ENCODE results near the gene KHDRBS2. TPM values are rescaled to one million over a fixed set of nuclear protein-coding genes. Genes with fewer than 3 reads are reported as not detected.
A peak's percentile ranks its signal among the peaks of the same experiment; 100 is the strongest.

KHDRBS2 gene
- total and polyA plus RNA-seq, 2 donors (not counting 1 experiment from before 2014, with no cell fraction given): not detected

- no peaks in the 10 kb centered on the region for H3K9me3 ChIP-seq (ENCODE audit: control insufficient read depth, insufficient read depth, low read depth, low read length)
- no peak overlapping the region for H3K27ac ChIP-seq (ENCODE audit: insufficient read depth, low read length)
- no peaks in the 10 kb centered on the region for H3K27me3 ChIP-seq (ENCODE audit: control insufficient read depth, insufficient read depth, low read length)
- no peaks in the 10 kb centered on the region for H4K20me1 ChIP-seq (ENCODE audit: control insufficient read depth, extremely low read depth, insufficient read depth, low read length)
- H3K36me3 ChIP-seq (ENCODE audit: control insufficient read depth, insufficient read depth, low read length): no peaks in the 10 kb centered on the region
- H3K4me3 ChIP-seq (replicated peaks in 1 of 4; ENCODE audit: control extremely low read depth in 1 of 4, insufficient read depth in 1 of 4, low read depth in 3 of 4, low read length in 4 of 4): no peak overlapping the region
- no peak overlapping the region for H2AFZ ChIP-seq (ENCODE audit: low read length)
- peak; percentile 1 to 23 for DNase-seq (ENCODE audit: low read depth in 2 of 2)
- TF ChIP-seq EZH2 (IDR thresholded peaks at IDR 0.05; ENCODE audit: low read length, missing control alignments): no peak
- peak in 1 of 2 donors; percentile 41 for TF ChIP-seq CTCF (conservative IDR thresholded peaks at IDR 0.05 in 1 of 2, IDR thresholded peaks at IDR 0.05 in 1 of 2; ENCODE audit: low read depth in 1 of 2, low read length in 2 of 2)
- no peak overlapping the region for H3K9ac ChIP-seq (ENCODE audit: insufficient read depth, low read length)
- no peaks in the 10 kb centered on the region for H3K79me2 ChIP-seq (ENCODE audit: control insufficient read depth, insufficient read depth, low read length)
- no peak overlapping the region for H3K4me2 ChIP-seq (ENCODE audit: extremely low read depth, insufficient read depth, low read length)
- no peaks in the 10 kb centered on the region for H3K4me1 ChIP-seq (ENCODE audit: control insufficient read depth, extremely low read depth, insufficient read depth, low read length)
Measured at GRCh38 chr6:62150048-62150663, 135.9 kb downstream of the KHDRBS2 start.

- TF ChIP-seq CTCF (conservative IDR thresholded peaks at IDR 0.05 in 1 of 2, IDR thresholded peaks at IDR 0.05 in 1 of 2; ENCODE audit: low read depth in 1 of 2, low read length in 2 of 2) (no peak), EZH2 (IDR thresholded peaks at IDR 0.05; ENCODE audit: low read length, missing control alignments) (no peak)
- H3K9ac ChIP-seq (ENCODE audit: insufficient read depth, low read length): no peak overlapping the region
- no peaks in the 10 kb centered on the region for H3K36me3 ChIP-seq (ENCODE audit: control insufficient read depth, insufficient read depth, low read length)
- no peak overlapping the region for H3K27ac ChIP-seq (ENCODE audit: insufficient read depth, low read length)
- H2AFZ ChIP-seq (ENCODE audit: low read length): no peak overlapping the region
- no peaks in the 10 kb centered on the region for H3K9me3 ChIP-seq (ENCODE audit: control insufficient read depth, insufficient read depth, low read depth, low read length)
- H3K4me2 ChIP-seq (ENCODE audit: extremely low read depth, insufficient read depth, low read length): no peak overlapping the region
- no peak overlapping the region for H3K4me3 ChIP-seq (replicated peaks in 1 of 4; ENCODE audit: control extremely low read depth in 1 of 4, insufficient read depth in 1 of 4, low read depth in 3 of 4, low read length in 4 of 4)
- no peaks in the 10 kb centered on the region for H4K20me1 ChIP-seq (ENCODE audit: control insufficient read depth, extremely low read depth, insufficient read depth, low read length)
- H3K27me3 ChIP-seq (ENCODE audit: control insufficient read depth, insufficient read depth, low read length): no peaks in the 10 kb centered on the region
- H3K79me2 ChIP-seq (ENCODE audit: control insufficient read depth, insufficient read depth, low read length): no peaks in the 10 kb centered on the region
- no peak for DNase-seq (ENCODE audit: low read depth in 2 of 2)
- H3K4me1 ChIP-seq (ENCODE audit: control insufficient read depth, extremely low read depth, insufficient read depth, low read length): no peaks in the 10 kb centered on the region
Measured at GRCh38 chr6:62146954-62147853, 138.8 kb downstream of the KHDRBS2 start.

- no peak overlapping the region for H2AFZ ChIP-seq (ENCODE audit: low read length)
- no peaks in the 10 kb centered on the region for H3K9me3 ChIP-seq (ENCODE audit: control insufficient read depth, insufficient read depth, low read depth, low read length)
- H3K27ac ChIP-seq (ENCODE audit: insufficient read depth, low read length): no peak overlapping the region
- no peaks in the 10 kb centered on the region for H3K36me3 ChIP-seq (ENCODE audit: control insufficient read depth, insufficient read depth, low read length)
- TF ChIP-seq EZH2 (IDR thresholded peaks at IDR 0.05; ENCODE audit: low read length, missing control alignments): no peak
- no peak for TF ChIP-seq CTCF (conservative IDR thresholded peaks at IDR 0.05 in 1 of 2, IDR thresholded peaks at IDR 0.05 in 1 of 2; ENCODE audit: low read depth in 1 of 2, low read length in 2 of 2)
- H3K4me2 ChIP-seq (ENCODE audit: extremely low read depth, insufficient read depth, low read length): no peak overlapping the region
- no peaks in the 10 kb centered on the region for H3K27me3 ChIP-seq (ENCODE audit: control insufficient read depth, insufficient read depth, low read length)
- no peak overlapping the region for H3K9ac ChIP-seq (ENCODE audit: insufficient read depth, low read length)
- DNase-seq (ENCODE audit: low read depth in 2 of 2): no peak
- H4K20me1 ChIP-seq (ENCODE audit: control insufficient read depth, extremely low read depth, insufficient read depth, low read length): no peaks in the 10 kb centered on the region
- H3K4me1 ChIP-seq (ENCODE audit: control insufficient read depth, extremely low read depth, insufficient read depth, low read length): no peaks in the 10 kb centered on the region
- H3K79me2 ChIP-seq (ENCODE audit: control insufficient read depth, insufficient read depth, low read length): no peaks in the 10 kb centered on the region
- H3K4me3 ChIP-seq (replicated peaks in 1 of 4; ENCODE audit: control extremely low read depth in 1 of 4, insufficient read depth in 1 of 4, low read depth in 3 of 4, low read length in 4 of 4): no peak overlapping the region
Measured at GRCh38 chr6:62129127-62129526, 156.9 kb downstream of the KHDRBS2 start.

All from fibroblast of lung (primary cell).